Ovary (tissue), 9 donors: ENCODE measurements around the gene FURIN. TPM values are rescaled to one million over a fixed set of nuclear protein-coding genes. Genes with fewer than 3 reads are reported as not detected.
"Not testable (repeated sequence)": the region's sequence is repeated elsewhere in the genome, so short reads cannot be mapped to it uniquely, and the experiment has no call there.

Experiments used
- DNase-seq, 5 donors: peaks; one replicate each; pipeline ENCODE4 v3.0.0-alpha.2; 2019 to 2020
- H3K27ac ChIP-seq, 2 donors: fragments of 200-600 bp; one replicate each; pipeline versions ENCODE4 v1.5.1 to v1.8.0; 2019 to 2022
- H3K27me3 ChIP-seq: fragments of 200-600 bp; one replicate; pipeline ENCODE4 v1.8.0; 2022
- H3K36me3 ChIP-seq: fragments of 200-600 bp; sonication (generic); one replicate; pipeline ENCODE4 v1.5.1; 2019
- H3K4me1 ChIP-seq: one replicate; pipeline ENCODE4 v1.8.1; 2013; ENCODE audit warnings: mild to moderate bottlenecking, moderate library complexity; ENCODE audit not compliant: insufficient read depth
- H3K4me3 ChIP-seq: fragments of 200-600 bp; sonication (generic); one replicate; pipeline ENCODE4 v1.5.1; 2017
- H3K9me3 ChIP-seq, 2 donors: fragments of 200-600 bp in 1 of 2; sonication (generic) in 1 of 2; one replicate each; pipeline versions ENCODE4 v1.5.1 to v1.8.1; 2013 to 2019; ENCODE audit warnings: mild to moderate bottlenecking in 1 of 2, moderate library complexity in 1 of 2
- EP300 ChIP-seq: sonication (generic); formaldehyde crosslinking; IDR thresholded peaks from one replicate; pipeline ENCODE4 v1.6.1; 2017; ENCODE audit warnings: antibody characterized with exemption
- POLR2A ChIP-seq: fragments of 450-650 bp; IDR thresholded peaks from one replicate; pipeline ENCODE4 v1.6.1; 2017; ENCODE audit warnings: antibody characterized with exemption, mild to moderate bottlenecking, moderate library complexity
- WGBS, 3 donors: extraction: QIAGEN DNeasy Blood & Tissue Kit in 1 of 3; methylation state at CpG; one replicate each; pipeline versions ENCODE4 v1.1.5 to v1.1.7; 2013 to 2017; 5-methylcytosine and 5-hydroxymethylcytosine counted together
- intact Hi-C, 4 donors: fragments of 100-400 bp; cut with DNase I; formaldehyde crosslinking; loops; one replicate each; pipeline versions ENCODE4 v1.11.0 to v1.15.1; 2022 to 2023
- polyA plus RNA-seq, 2 donors: library from polyadenylated mRNA; stranded (reverse); fragments of 200-250 nt in 1 of 2; fragments of 350-450 nt in 1 of 2; fragmentation: Illumina TruSeq in 1 of 2; extraction: RNeasy Lipid Tissue Mini Kit (QIAGEN cat#74804) in 1 of 2; gene quantifications; one replicate each; pipeline ENCODE4 v1.2.3, GENCODE V29; 2013 to 2014
- total RNA-seq, 7 donors: library from RNA; depleted of rRNA in 2 of 7; stranded (reverse); fragments of >200 nt in 2 of 7; fragmentation: NEBNext Ultra II Directional in 3 of 7; extraction: Animal tissue kit (Norgen Biotek cat#: 25700) in 3 of 7; gene quantifications; one replicate each; pipeline versions ENCODE4 v1.1.0 to v1.2.4, GENCODE V29; 2016 to 2023
- TF ChIP-seq, protein P1 (sequence below), 3 donors: fragments of 450-650 bp in 2 of 3; fragments of 200-600 bp in 1 of 3; IDR thresholded peaks; one replicate each; pipeline versions ENCODE4 v1.5.1 to v1.8.0; 2016 to 2022; ENCODE audit warnings: antibody characterized with exemption in 3 of 3, mild to moderate bottlenecking in 1 of 3
- donor health status: DM: no; HTN: no; CAD: no; lungs with moderate emphysema.
- donor health status: DM: no; HTN: no; CAD: no.
- donor health status: Bipolar disorder and iron deficiency.
- donor health status: DM: yes; HTN: yes; CAD: no.
- donor health status: DM: no; HTN: no; CAD: no.
- donor health status: DM: yes; HTN: yes; CAD: no.

The FURIN gene
- total and polyA plus RNA-seq, 9 donors, result 6.2 to 38.6 (median 33.7) TPM

- WGBS, 3 donors, result 83 to 94% (median 89%) methylated on average over 7 of the region's 7 CpGs
These were observed 44.9 kb upstream of the FURIN start for GRCh38 chr15:90823455-90823974.

DNA sequence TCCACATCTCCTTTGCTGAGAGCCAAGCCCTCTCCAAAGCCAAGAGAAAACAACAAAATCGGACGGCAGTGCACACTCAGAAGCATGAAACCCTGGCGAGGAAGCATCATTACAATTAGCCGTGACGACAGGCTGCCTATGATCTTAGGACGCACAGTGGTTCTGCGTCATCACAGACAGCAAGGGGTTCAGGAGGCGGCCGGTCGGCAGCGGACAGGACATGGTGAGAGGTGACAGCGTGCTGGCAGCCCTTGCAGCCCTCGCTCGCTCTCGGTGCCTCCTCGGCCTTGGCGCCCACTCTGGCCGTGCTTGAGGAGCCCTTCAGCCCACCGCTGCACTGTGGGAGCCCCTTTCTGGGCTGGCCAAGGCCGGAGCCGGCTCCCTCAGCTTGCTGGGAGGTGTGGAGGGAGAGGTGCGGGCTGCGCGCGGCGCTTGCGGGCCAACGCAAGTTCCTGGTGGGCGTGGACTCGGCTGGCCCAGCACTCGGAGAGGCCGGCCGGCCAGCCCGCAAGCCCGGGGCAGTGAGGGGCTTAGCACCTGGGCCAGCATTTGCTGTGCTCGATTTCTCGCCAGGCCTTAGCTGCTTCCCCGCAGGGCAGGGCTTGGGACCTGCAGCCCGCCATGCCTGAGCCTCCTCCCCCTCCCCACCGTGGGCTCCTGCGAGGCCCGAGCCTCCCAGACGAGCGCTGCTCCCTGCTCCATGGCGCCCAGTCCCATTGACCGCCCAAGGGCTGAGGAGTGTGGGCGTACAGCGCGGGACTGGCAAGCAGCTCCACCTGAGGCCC is 43.1 kb upstream of the FURIN start:
- 91 to 94% (median 94%) methylated on average over 35 to 49 of the region's 49 CpGs for WGBS, 3 donors
- H3K4me1 ChIP-seq, intact Hi-C loops, DNase-seq, H3K4me3 ChIP-seq, H3K36me3 ChIP-seq, H3K27ac ChIP-seq, H3K9me3 ChIP-seq, H3K27me3 ChIP-seq: not testable (repeated sequence)

More at GRCh38 chr15:90823455-90823974, 44.9 kb upstream of the FURIN start:
- Histone ChIP-seq H3K4me3 (no peak overlapping the region), H3K27ac (no peak overlapping the region), H3K36me3 (no peaks in the 10 kb centered on the region), H3K9me3 (no peaks in the 10 kb centered on the region), H3K27me3 (no peaks in the 10 kb centered on the region), H3K4me1 (no peaks in the 10 kb centered on the region)
- intact Hi-C loops, result no loop called here
- no peak for DNase-seq
- TF ChIP-seq EP300 (no peak), POLR2A (no peak)
- TF ChIP-seq, protein P1, sequence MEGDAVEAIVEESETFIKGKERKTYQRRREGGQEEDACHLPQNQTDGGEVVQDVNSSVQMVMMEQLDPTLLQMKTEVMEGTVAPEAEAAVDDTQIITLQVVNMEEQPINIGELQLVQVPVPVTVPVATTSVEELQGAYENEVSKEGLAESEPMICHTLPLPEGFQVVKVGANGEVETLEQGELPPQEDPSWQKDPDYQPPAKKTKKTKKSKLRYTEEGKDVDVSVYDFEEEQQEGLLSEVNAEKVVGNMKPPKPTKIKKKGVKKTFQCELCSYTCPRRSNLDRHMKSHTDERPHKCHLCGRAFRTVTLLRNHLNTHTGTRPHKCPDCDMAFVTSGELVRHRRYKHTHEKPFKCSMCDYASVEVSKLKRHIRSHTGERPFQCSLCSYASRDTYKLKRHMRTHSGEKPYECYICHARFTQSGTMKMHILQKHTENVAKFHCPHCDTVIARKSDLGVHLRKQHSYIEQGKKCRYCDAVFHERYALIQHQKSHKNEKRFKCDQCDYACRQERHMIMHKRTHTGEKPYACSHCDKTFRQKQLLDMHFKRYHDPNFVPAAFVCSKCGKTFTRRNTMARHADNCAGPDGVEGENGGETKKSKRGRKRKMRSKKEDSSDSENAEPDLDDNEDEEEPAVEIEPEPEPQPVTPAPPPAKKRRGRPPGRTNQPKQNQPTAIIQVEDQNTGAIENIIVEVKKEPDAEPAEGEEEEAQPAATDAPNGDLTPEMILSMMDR (IDR thresholded peaks at IDR 0.05), result no peak

GRCh38 chr15:90826206-90826885 is 42.0 kb upstream of the FURIN start:
- H3K4me1 ChIP-seq, H3K27ac ChIP-seq, H3K36me3 ChIP-seq, H3K9me3 ChIP-seq, H3K27me3 ChIP-seq, intact Hi-C loops, H3K4me3 ChIP-seq, DNase-seq: not testable (repeated sequence)
- WGBS, 3 donors, result 88 to 92% (median 88%) methylated on average over 26 of the region's 26 CpGs

DNA sequence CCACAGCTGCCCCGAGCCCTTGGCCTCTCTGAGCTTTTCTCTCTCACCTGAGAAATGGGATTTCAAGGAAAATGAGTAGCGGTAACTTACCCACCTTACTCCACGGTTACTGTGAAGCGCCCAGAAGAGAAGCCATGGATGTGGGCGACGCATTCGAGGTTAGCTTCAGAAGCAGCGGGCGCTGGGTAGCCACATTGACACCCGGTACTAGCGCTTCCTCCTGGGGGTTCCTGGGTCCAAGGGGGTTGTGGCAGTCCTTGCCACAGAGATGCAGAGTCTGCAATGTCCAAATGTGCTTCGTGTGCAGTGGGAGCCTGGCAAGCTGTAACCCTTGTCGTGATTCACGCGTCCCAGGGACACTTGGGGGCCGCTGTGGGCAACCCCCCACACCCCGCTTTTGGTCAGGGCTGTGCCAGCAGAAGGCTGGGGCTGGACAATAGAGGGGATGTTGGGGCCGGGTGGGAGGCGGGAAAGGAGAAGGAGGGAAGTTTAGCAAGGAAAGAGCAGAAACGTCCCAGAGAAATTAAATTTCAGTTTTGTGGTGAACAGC is 41.4 kb upstream of the FURIN start:
- 89 to 90% (median 90%) methylated on average over 18 to 20 of the region's 20 CpGs for WGBS, 3 donors
- Histone ChIP-seq H3K9me3 (no peaks in the 10 kb centered on the region), H3K36me3 (no peaks in the 10 kb centered on the region), H3K27me3 (no peaks in the 10 kb centered on the region), H3K4me3 (no peak overlapping the region), H3K4me1 (no peaks in the 10 kb centered on the region), H3K27ac (no peak overlapping the region)
- TF ChIP-seq EP300 (no peak), POLR2A (no peak)
- TF ChIP-seq, protein P1 (IDR thresholded peaks at IDR 0.05), result no peak
- no peak for DNase-seq
- intact Hi-C loops, result no loop called here

DNA sequence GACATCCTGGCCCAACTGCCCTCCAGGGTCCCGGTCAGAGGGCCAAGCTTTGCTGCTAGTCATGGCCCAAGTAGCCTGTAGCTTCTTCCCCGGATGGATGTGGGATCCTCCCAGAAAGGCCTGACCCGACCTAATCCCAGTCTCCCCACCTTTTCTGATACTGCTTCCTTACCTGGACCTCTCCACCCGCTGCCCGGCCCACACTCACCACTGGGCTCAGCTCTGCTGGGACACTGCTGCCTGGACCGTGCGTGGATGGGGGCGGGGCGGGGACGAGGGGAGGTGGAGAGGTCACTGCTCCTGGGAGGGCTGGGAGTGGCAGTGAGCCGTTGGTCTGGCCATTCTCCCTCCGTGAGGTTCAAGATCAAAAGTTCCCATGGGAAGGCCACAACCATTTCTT is 40.3 kb upstream of the FURIN start:
- no peaks in the 10 kb centered on the region for H3K9me3 ChIP-seq
- no peaks in the 10 kb centered on the region for H3K4me1 ChIP-seq
- intact Hi-C loops, result no loop called here
- WGBS, 3 donors, result 80 to 83% (median 80%) methylated on average over 12 of the region's 12 CpGs
- TF ChIP-seq EP300 (no peak), POLR2A (no peak)
- TF ChIP-seq, protein P1 (IDR thresholded peaks at IDR 0.05), result no peak
- H3K27me3 ChIP-seq, result no peaks in the 10 kb centered on the region
- no peak overlapping the region for H3K27ac ChIP-seq
- no peak for DNase-seq
- no peaks in the 10 kb centered on the region for H3K36me3 ChIP-seq
- no peak overlapping the region for H3K4me3 ChIP-seq
